T-helper 2 cell (primary cell): Measurements from ENCODE around the gene FYTTD1.

Experiments
- DNase-seq, 5 experiments: peaks; one replicate each; pipeline versions ENCODE4 v3.0.0 to v3.0.0-alpha.2; 2012 to 2022

FYTTD1 gene

DNA sequence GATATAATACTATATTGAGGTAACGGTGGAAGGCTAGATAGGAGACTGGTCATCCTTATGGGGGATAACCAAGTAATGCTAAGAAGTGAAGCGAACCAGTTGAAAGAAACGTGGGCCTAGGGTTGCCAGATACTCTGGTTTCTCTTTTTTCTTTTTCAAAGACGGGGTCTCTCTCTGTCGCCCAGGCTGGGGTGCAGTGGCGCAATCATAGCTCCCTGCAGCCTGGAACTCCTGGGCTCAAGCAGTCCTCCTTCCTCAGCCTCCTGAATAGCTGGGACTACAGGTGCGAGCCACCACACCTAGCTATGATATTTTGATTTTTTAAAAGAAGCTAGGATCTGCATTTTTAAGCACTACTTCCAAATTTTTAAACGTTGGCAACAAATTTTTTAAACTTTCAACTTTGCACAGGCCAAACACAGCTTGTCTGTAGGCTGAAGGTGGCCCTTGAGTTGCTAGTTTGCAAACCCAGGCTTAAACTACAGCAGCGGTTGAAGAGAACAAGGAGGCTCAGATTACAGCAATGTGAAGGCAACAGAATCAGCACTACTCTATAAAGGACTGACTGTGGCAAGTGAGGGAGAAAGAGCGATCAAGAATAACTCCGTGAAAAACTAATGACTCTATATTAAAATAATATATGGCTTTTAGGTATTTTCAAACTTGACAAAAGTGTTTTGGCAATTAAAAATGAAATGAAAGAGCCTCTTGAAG lies 11.8 kb upstream of the FYTTD1 start:
- DNase-seq, result no peak

DNA sequence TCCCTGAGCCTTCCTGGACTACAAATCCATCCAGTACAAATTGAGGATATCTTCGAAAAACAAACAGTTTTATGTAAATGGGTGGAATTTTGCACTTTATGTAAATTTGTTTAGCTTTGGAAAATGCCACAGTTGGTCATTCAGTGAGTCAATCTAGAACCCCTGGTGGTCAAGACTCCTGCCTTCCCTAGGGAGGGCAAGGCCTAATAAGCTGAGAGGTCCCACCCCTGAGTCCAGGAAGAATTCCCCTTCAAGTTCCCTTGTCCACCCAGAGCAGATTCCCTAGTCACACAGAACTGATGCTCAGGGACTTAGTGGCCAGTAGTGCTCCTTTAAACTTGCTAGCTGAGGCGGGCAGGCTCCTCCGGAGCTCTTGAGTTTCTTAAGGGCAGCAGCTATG lies 6.9 kb upstream of the FYTTD1 start:
- no peak for DNase-seq

DNA sequence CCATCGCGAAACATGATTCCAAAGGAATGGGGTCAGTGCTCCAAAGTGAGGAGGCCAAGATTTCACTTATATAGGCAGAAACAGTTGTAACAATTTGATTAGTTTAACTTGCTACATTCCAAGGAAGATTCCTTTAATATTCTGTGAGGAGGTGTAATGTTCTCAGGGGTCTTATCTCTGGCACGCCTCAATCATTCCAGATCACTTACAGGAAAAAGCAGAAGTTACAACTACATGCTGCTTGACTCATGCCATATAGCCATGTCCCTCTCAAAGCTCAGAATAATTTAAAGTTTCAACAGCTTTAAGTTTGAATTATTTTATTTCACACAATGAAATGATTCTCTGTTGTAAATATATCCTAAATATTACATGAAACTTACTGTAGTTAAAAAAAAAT lies 3.5 kb upstream of the FYTTD1 start:
- DNase-seq, result no peak

DNA sequence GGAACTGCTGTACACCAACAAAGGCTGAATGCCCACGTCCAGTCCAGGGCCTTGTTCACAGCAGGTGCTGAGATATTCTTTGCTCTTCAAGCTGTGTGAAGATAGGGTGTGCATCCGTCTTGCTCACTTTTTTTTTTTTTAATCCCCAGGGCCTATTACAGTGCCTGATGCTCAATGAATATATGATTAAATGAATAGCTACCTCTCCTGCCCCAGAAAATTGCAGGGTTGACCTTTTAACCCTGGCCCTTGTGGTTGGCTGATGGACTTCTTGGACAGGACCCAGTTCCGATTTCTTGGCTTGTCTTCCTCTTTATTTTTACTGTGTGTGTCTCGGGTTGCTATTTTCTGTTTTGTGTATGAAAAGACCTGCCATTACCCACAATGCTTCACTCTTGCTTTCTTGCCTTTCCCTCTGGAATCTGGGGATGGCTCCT lies 2.9 kb upstream of the FYTTD1 start:
- DNase-seq, result no peak

DNA sequence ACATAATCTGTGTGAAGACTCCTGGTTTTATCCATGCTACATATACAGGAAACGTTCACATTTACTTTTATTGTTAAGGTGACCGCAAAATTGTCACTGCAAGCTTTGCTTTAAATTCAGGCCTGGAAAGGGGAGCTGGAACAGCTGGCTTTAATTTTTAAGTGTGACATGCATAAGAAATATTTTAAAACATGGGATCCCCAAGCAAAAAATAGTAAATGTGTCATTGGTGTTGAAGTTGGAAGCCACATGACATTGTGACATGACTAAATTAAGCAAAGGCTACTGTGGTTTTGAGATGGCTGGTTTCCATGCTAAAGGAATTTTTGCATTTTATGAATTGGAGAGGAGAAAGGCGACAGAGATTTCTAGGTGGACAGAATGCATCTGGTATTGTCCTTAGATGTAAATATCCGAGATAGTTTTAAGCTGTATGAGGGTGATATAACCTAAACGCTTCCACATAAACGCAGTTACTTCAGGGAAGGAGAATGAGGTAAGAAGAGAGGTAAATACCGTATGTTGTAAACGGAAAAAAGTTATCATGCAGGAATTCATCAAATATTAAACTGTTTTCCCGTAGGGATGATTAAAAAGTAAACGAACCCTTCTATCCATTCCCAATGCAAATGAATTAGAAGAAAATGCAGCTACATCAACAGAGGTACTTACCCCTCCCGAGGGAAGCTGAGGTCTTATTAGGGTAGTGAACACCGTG lies 927 bp upstream of the FYTTD1 start:
- DNase-seq, result no peak

DNA sequence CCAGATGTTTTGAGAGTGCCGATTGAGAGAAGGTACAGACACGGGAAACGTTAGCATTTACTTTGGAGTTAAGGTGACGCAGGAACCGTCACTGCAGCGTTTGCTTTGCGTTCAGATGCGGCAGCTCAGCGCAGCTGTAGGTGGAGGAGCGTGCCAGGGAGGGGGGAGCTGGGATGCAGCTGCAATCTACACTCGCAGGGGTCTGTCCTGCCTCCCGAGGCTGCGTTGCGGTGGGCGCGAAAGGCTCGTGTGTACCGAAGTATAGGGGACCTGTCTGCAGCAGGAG lies 425 bp upstream of the FYTTD1 start:
- peak; percentile 25 to 85 (median 66) for DNase-seq

DNA sequence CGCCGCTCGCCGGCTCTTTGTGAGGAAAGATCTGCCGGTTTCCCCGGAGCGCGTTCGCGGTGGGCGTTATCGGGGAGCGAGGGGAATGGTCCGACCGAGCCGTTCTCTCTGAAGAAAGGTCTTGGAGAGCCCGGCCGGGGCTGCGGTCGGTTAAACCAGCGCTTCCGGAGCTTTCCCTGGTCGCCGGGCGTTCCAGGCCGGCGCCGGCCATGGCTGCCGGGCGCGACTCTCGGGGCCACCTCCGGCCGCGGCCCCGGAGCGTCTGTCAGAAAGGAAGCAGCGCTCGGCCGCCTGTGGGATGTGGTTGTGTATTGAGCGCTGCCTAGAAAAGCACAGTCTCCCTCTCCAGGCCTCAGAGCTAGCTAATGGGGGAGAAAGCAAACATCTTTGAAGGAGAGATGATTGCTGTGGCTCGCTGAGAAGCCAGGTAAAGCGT lies 731 bp downstream of the FYTTD1 start:
- peak; percentile 23 to 75 (median 40) for DNase-seq

DNA sequence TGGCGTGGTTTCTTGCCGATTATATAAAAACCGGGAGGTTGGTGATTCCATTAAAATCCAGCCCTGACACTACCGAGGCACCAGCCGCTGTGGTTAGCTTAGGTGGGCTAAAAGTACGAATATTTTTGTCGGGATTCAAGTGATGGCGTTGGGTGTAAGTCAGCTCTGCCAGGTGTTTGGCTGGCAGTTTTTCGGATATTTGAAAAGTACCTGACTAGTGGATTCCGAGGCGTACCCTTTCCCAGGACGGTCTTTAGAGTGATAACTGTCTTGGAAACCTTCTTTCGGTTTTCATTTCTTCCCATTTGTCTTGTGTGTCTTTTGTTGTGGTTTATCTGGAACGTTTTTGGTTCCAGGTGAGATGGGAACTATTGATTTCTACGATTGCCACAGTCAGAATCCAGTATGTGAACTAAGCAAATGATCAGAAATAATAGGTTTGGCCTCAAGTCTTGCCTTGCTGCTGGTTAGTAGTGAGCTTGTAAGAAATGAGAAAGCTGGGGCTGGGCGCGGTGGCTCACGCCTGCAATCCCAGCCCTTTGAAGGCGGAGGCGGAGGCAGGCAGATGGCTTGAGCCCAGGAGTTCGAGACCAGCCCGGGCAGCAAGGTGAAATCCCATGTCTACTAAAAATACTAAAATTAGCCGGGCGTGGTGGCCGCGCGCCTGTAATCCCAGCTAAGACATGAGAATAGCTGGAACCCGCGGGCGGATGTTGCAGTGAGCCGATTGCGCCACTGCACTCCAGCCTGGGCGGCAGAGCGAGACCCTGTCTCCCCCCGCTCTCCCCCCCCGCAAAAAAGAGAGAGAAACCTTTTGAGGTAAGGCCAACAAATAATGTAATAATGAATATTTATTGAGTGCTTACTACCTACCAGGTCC lies 1.4 kb downstream of the FYTTD1 start:
- DNase-seq, result peak in 4 of 5 experiments; percentile 8 to 55 (median 14)

DNA sequence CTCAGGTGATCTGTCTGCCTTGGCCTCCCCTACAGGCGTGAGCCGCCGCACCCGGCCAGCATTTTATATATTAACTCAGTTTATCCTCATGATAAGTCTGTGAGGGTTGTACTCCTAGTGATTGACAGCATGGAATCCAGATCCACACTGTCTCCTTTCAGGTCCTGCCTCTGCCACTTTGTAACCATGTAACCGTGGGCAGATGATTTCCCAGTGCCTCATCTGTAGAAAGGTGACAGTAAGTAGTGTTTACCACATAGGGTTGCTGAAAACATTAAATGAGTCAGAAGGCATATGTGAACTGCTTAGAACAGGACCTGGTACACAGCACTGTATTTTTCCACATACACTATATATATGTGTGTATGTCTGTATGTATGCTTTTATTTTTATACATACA lies 2.4 kb downstream of the FYTTD1 start:
- peak in 1 of 5 experiments; percentile 38 for DNase-seq

DNA sequence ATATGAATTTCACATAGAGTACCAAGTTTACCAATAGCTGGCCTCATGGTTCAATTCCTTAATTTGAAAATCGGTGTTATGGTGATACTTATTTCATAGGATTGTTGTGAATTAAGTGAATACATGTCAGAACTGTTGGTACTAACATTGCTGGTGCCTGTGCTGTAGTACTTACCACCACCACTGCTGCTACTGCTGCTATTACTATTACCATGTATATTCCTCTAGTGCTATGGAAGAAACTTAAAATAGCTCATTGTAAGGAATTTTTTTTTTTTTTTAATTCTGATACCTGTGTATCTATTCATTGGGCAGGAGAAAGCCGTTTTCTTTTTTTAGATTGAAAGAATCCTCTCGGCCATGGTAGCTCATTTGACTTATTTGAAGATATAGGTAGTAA lies 3.6 kb downstream of the FYTTD1 start:
- peak in 1 of 5 experiments; percentile 13 for DNase-seq

DNA sequence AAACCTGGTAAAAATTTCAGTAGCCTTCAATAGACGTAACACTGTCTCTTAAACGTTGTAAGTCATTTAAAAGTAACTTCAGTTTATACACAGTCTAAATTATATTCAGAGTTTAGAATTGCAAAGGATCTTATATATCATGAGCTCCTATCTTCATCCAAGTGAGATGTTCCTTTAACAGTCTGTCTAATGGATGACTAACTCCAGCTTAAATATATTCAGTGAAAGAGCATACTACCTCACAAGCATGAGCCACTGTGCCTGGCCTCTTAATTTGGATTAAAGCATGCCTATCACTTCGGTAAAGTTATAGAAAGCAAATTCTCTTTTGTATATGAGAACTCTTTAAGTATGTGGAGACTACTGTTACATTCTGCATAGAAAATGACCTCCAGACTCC lies 7.0 kb downstream of the FYTTD1 start:
- DNase-seq, result no peak

DNA sequence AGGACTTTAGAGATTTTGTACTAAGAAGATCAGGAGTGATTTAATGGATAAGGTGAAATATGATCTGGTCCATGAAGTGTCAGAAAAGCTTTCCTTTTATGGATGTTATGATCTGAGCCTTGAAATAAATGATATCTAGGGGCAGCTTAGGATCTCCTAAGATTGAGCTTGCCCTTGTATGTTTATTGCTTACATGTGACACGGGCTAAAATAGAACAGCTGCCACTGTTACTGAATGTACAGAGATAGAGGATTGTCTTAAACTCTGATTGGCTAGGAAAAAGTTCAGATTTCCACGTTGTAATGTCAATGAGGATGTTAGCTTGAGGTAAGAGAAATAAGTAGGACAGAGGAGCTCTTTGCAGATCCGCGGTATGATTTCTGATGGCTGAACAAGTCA lies 8.8 kb downstream of the FYTTD1 start:
- no peak for DNase-seq

DNA sequence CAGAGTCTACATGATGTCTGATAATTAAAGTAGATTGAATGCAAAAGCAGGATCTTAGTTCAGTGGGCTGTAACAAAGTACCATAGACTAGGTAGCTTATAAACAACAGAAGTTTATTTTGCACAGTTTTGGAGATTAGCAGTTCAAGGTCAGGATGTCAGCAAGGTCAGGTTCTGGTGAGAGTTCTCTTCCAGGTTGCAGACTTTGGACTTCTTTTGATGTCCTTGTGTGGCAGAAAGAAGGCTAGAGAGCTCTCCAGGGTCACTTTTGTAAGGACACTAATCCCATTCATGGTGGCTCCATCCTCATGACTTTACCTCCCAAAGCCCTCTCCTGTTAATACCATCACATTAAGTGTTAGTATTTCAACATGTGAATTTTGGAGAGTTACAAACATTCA lies 12.1 kb downstream of the FYTTD1 start:
- no peak for DNase-seq

DNA sequence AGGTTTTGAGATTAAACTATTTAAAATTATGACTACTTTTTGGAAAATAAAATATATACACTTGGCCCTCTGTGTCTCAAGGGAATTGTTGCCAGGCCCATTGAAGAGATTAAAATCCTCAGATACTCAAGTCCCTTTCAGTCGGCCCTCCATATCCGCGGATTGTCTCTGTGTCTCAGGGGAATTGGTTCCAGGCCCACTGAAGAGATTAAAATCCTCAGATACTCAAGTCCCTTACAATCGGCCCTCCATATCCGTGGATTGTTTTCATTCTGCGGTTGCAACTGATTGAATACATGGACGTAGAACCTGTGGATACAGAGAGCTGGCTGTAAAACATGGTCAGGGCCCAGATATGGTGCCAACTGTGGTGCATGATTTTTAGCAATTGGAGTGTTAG lies 25.6 kb downstream of the FYTTD1 start:
- no peak for DNase-seq

DNA sequence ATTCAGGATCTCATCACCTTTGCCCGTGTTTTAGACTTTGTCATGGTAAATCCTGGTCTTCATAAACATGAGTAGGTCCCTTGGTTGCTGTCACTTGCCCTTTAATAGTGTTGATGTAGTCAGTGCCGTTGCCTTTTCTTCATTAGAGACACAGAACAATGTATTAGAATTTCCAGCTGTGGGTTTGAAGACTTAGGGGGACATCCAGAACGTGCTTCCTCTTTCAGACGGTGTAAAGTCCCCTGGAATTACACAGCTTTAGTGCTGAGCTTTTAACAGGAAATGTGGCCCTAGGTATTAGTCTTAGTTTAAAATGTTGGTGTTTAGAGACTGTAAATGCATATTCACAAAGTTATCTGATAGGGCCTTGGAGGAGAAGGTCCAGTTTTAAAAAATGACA lies 32.5 kb downstream of the FYTTD1 start:
- no peak for DNase-seq

DNA sequence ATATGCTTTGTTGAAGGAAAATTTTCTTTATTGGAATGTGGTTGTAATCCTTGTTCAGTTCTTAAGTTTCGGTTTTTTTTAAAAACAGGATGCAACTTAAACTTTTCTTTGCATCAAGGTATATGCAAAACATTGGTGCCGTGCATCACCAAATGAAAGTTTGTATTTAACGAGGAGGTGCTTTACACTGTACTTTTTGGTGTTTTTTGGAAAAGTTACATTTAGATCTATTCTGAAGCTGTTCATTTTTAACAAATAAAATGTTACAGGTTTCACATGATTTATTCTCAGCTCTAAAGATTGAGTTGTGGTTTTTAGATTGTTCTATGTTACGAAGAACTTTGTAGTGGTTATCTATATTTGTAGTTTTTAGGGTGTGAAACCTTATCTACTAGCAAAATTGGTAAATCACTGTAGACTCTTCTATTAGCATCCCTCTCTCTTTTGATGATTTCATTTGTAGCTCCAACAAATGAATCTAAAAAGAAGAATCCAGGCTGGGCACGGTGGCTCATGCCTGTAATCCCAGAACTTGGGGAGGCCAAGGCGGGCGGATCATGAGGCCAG lies 34.4 kb downstream of the FYTTD1 start:
- peak in 1 of 5 experiments; percentile 18 for DNase-seq

DNA sequence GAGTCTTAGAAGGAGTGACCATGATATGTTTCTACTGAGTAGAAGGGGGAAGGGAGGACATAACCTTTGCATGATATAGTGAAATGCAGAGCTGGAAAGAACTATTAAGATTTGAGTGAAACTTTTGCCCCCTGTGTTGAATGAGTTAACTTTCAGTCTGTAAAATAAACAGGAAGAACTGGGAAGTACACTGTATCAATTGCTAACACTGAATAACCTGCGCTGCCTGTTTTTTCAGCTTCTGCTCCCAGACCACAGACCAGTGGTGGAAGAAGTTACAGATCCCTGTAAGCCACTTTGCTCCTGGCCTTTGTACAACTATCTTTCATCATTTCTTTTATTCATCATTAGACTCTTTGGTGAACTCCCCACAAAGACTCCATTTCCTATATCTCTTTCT lies 37.7 kb downstream of the FYTTD1 start:
- DNase-seq, result no peak

DNA sequence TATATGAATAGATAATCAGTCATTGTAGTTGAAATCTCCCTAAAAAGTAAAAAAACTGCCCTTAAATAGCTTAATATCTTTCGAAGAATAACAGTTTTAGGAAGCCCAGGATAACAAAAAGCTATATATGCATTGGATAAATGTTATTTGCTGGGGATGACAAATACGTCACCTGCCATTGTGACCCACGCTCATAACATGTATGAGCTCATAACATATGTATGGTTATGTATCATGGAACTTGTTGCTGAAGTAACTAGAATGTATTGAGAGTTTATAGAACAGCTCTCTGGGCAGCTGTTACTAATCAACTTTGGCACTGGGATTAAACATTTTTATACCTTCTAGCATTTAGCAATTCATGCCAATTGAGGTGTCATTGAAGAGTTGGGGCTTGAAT lies 39.6 kb downstream of the FYTTD1 start:
- DNase-seq, result no peak

DNA sequence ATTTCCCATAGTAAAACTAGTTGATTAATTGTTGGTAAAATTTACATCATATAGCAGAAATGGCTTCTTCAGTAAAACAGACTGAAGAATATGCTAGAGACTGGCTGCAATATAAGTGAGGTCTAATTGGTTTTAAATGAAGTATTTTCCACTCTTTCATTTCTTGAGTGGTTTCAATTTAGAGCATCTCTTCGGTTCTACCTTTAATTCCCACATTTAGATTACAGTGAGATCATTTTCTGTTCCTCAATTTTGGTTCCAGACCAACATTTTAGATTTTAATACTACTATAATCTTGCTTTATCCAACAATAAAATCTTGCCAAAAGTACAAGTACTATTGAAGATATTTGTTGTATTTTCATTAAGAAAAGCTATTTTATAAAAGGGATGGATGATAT lies 40.4 kb downstream of the FYTTD1 start:
- DNase-seq, result no peak

DNA sequence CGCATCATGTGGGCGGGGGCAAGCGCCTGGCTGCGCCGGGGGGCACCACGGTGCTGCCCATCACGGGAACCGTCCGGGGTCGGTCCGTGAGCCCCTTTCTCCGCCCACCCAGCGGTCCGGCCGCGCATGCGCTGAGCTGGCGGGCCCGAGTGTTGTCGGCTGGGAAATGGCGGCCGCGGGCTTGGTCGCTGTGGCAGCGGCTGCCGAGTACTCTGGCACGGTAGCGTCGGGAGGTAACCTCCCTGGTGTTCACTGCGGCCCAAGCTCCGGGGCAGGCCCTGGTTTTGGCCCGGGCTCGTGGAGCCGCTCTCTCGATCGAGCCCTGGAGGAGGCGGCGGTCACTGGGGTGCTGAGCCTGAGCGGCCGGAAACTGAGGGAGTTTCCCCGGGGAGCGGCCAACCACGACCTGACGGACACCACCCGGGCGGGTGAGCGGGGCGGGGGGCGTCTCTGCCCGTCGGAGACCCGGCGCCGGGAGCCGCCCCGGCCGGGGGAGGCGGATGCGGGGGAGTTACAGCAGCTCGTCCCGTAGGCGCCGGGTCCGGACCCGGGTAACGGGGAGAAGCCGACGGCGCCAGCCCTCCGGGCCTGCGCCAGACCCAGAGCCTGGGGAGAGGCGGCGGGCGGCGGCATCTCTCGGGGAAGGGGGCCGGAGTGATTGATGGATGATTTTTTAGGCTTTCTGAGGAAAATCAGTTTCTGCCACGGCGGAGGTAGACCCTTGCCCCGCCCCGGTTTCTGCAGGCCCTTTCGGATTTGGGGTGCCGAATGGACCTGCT lies 41.6 kb downstream of the FYTTD1 start, which contains the start of gene LRCH3:
TSS of gene LRCH3 (plus strand) at position 142 of the 779 bp plus-strand sequence. CDS start at position 167, 25 bp downstream.
- peak; percentile 67 to 86 (median 74) for DNase-seq

DNA sequence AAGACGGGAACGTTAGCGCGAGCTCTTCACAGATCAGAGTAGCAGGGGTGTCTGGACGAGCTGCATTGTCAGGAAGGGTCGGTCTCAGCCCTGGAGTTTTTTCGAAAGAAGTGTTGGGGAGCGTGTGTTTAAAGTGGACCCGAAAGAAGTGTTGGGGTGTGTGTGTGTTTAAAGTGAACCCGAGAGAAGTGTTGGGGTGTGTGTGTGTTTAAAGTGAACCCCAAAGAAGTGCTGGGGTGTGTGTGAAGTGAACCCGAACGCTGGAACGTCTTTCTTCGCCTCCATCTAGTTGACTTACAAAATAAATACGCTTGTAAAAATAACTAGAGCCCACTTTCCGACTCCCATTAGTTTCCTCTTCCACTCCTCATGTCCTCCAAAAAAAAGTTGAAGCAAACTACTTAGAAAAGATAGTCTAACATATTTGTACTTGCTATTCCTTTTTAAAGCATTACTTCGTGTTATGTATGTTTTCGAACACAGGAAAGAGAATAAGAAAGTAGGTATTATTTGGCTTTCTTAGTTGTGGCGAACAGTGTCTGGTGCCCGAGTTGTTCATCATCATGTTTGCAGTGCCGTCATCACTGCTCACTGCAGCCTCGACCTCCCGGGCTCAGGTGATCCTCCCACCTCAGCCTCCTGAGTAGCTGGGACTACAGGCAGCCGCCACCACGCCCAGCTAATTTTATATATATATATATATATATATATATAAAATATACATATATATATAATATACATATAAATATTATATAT lies 42.4 kb downstream of the FYTTD1 start:
- DNase-seq, result peak in 4 of 5 experiments; percentile 13 to 73 (median 30)
